ENCODE measurements around the gene BMI1. TPM values are rescaled to one million over a fixed set of nuclear protein-coding genes. Genes with fewer than 3 reads are reported as not detected.

The BMI1 gene
- total RNA-seq, 4 donors from 2014 or later: 60.8 to 109 (median 67.8) TPM

DNA sequence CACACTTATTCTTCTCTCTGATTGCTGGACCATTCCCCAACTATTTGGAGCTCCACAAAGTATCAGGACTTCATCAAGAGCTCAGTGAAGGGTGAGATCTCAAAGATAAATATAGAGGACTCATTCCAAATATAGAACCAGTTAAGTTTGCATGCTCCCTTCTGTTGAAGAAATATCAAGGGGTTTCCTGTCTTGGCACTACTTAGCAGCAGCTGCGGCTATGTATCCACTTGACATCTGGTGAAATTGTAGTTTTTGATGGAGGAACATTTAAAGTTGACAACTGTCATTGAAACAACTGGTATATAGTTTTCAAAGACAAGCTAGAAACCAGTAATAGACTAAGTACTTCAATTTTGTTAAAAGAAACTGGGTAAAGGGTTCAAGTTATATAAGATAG is 23.4 kb downstream of the BMI1 start:
- no peak overlapping the region for H3K4me3 ChIP-seq
- H3K27ac ChIP-seq: no peak overlapping the region
- peaks cover 0 to 24% (median 9%) of the 10 kb centered on the region in 4 donors for H3K4me1 ChIP-seq
- no peak for TF ChIP-seq EP300 (IDR thresholded peaks at IDR 0.05)
- no peak for TF ChIP-seq POLR2A (IDR thresholded peaks at IDR 0.05)
- TF ChIP-seq, protein P1, sequence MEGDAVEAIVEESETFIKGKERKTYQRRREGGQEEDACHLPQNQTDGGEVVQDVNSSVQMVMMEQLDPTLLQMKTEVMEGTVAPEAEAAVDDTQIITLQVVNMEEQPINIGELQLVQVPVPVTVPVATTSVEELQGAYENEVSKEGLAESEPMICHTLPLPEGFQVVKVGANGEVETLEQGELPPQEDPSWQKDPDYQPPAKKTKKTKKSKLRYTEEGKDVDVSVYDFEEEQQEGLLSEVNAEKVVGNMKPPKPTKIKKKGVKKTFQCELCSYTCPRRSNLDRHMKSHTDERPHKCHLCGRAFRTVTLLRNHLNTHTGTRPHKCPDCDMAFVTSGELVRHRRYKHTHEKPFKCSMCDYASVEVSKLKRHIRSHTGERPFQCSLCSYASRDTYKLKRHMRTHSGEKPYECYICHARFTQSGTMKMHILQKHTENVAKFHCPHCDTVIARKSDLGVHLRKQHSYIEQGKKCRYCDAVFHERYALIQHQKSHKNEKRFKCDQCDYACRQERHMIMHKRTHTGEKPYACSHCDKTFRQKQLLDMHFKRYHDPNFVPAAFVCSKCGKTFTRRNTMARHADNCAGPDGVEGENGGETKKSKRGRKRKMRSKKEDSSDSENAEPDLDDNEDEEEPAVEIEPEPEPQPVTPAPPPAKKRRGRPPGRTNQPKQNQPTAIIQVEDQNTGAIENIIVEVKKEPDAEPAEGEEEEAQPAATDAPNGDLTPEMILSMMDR (IDR thresholded peaks at IDR 0.05): no peak
- WGBS, 2 donors: 45 to 50% methylated on average over 1 of the region's 1 CpG
- no peak for DNase-seq (ENCODE audit: low spot score in 2 of 2)
- no peaks in the 10 kb centered on the region for H3K9me3 ChIP-seq
- no peaks in the 10 kb centered on the region for H3K36me3 ChIP-seq
- H3K27me3 ChIP-seq: peaks cover 13 to 68% of the 10 kb centered on the region in 2 donors

DNA sequence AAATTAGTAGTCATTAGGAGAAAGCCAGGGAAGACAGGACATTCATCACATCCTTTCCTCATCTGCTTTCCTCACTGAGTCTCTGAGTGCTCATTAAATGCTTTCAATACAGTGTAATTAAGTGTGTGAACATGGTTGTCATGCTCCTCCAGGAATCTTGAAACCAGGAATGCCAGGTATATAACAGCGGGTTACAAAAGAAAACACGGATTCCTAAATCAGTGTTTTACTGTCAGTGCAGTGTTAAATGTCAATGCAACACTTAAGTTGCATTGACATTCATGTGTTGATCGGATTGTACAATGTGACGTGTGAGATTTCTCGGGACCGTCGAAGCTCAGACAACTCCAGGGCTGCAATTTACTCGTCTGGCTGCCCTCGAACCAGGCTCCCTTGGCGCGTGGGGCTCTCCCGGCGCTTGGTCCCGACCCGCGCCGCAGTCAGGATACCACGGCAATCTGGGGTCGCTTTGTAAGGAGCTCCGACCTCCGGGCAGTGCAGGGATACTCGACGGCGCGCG is 23.9 kb downstream of the BMI1 start:
- H3K9me3 ChIP-seq: no peaks in the 10 kb centered on the region
- H3K27ac ChIP-seq: no peak overlapping the region
- WGBS, 2 donors: 6 to 14% methylated on average over 12 to 26 of the region's 26 CpGs
- TF ChIP-seq EP300 (IDR thresholded peaks at IDR 0.05): no peak
- TF ChIP-seq, protein P1 (IDR thresholded peaks at IDR 0.05): no peak
- TF ChIP-seq POLR2A (IDR thresholded peaks at IDR 0.05): no peak
- peak overlapping the region in 2 of 4 donors; percentile 0 to 29 for H3K4me3 ChIP-seq
- H3K4me1 ChIP-seq: peaks cover 0 to 19% (median 6%) of the 10 kb centered on the region in 4 donors
- H3K27me3 ChIP-seq: peaks cover 11 to 63% of the 10 kb centered on the region in 2 donors
- H3K36me3 ChIP-seq: no peaks in the 10 kb centered on the region
- no peak for DNase-seq (ENCODE audit: low spot score in 2 of 2)

DNA sequence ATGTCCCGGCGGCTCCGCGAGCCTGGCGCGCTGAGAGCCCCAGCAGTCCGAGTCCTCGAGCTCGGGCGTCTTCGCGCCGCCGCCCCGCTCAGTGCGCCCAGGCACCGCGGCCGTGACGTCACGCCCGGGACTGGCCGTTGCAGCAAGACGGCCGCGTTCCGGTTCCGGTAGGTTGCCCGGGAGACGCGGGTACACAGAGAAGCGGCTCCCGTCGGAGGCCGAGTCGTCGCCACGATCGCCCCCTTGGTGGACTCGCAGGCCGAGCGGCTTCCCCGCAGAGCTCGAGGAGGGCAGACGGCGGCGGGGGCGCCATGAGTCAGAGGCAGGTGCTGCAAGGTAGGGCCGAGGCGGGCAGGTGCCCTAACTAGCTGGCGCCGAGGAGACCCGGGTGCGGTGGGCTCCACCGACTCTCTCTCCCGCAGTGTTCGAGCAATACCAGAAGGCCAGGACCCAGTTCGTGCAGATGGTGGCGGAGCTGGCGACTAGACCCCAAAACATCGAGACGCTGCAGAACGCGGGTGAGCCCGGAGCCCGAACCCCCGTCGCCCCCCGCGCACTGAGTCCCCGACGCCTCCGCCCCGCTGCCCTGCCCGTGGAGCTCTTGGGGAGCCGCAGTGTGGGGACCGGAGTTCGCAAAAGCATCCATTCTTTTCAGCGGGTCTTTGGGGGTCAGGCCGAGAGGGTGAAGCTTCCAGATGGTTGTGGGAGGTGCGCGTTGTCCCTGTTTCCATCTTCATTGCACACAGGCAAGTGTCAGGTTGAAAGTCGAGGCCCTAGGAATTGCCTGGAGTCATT is 24.6 kb downstream of the BMI1 start, which contains the start of gene SPAG6:
Gene SPAG6, plus strand, starts transcription at position 196 of the 795 bp plus-strand sequence. Its CDS starts 116 bp downstream, at position 312.
- H3K9me3 ChIP-seq: no peaks in the 10 kb centered on the region
- no peak for DNase-seq (ENCODE audit: low spot score in 2 of 2)
- TF ChIP-seq POLR2A (IDR thresholded peaks at IDR 0.05) (no peak), EP300 (IDR thresholded peaks at IDR 0.05) (no peak)
- TF ChIP-seq, protein P1 (IDR thresholded peaks at IDR 0.05): no peak
- no peak within 1 kb of the TSS for H3K27ac ChIP-seq
- WGBS, 2 donors: 6% methylated on average over 28 to 62 of the region's 83 CpGs
- H3K27me3 ChIP-seq: peaks cover 11 to 63% of the 10 kb centered on the region in 2 donors
- H3K4me1 ChIP-seq: peaks cover 0 to 17% (median 4%) of the 10 kb centered on the region in 4 donors
- H3K4me3 ChIP-seq: peak within 1 kb of the TSS in 2 of 4 donors; percentile 0 to 29
- H3K36me3 ChIP-seq: no peaks in the 10 kb centered on the region

DNA sequence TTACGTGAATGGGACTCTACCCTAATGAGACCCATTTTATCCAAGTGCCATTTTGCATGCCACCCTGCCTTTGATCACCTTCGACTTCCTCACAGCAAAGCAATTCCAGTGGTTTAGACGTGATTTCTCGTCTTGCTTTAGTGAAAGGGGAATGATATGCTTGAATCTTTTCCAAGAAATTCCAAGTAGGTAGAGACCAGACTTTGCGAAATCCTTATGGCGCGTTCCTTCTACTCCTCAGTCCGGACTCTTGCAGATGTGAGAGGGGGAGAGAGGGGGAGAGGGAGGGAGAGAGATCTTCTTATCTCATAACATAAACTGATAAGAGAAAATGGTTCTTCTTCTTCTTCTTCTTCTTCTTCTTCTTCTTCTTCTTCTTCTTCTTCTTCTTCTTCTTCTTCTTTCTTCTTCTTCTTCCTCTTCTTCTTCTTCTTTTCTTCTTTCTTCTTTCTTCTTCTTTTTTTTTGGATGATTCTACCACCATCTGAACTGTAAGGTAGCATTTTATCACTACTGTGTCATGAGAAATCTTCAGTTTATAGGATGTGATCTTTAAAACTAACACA is 25.3 kb downstream of the BMI1 start:
- TF ChIP-seq EP300 (IDR thresholded peaks at IDR 0.05) (no peak), POLR2A (IDR thresholded peaks at IDR 0.05) (no peak)
- TF ChIP-seq, protein P1 (IDR thresholded peaks at IDR 0.05): no peak
- 25 to 37% methylated on average over 8 of the region's 8 CpGs for WGBS, 2 donors
- Histone ChIP-seq H3K9me3 (no peaks in the 10 kb centered on the region), H3K4me3 (no peak overlapping the region), H3K27me3 (peaks cover 11 to 63% of the 10 kb centered on the region in 2 donors), H3K4me1 (peaks cover 0 to 15% (median 3%) of the 10 kb centered on the region in 4 donors), H3K36me3 (no peaks in the 10 kb centered on the region), H3K27ac (no peak overlapping the region)
- DNase-seq (ENCODE audit: low spot score in 2 of 2): no peak

DNA sequence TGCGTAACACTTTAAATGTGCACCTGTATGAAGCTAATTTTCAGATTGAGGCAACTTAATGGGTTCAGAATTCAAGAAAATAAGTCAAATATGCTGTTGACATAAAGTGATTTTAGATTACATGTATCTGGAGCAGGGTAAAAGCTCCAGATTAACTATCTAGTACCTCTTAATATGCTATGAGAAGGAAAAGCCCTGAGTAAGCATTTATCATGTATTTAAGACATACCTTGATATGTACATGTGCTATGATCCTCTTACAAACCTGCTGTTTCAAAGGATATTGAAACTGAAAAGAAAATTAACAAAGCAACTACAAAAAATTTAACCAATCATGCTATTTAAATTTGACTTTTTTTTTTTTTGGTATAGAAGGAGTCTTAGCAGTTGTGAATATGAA is 28.9 kb downstream of the BMI1 start:
- TF ChIP-seq, protein P1 (IDR thresholded peaks at IDR 0.05): no peak
- Histone ChIP-seq H3K36me3 (no peaks in the 10 kb centered on the region), H3K27me3 (peaks cover 0 to 30% of the 10 kb centered on the region in 2 donors), H3K9me3 (no peaks in the 10 kb centered on the region), H3K27ac (no peak overlapping the region), H3K4me1 (peaks cover 0 to 8% (median 0%) of the 10 kb centered on the region in 4 donors), H3K4me3 (no peak overlapping the region)
- 91 to 94% methylated on average over 1 of the region's 1 CpG for WGBS, 2 donors
- DNase-seq (ENCODE audit: low spot score in 2 of 2): no peak
